ENCODE measurements around the gene RNF145.

Gene RNF145

GRCh38 chr5:159217236-159217635, 7.9 kb upstream of the RNF145 start:
- no peak for DNase-seq (ENCODE audit: low read depth in 2 of 2)

- no peak for DNase-seq (ENCODE audit: low read depth in 2 of 2)
Measured at GRCh38 chr5:159216454-159216853, 7.1 kb upstream of the RNF145 start.

GRCh38 chr5:159215886-159216285, 6.5 kb upstream of the RNF145 start:
- DNase-seq (ENCODE audit: low read depth in 2 of 2) = no peak

- no peak for DNase-seq (ENCODE audit: low read depth in 2 of 2)
Measured at GRCh38 chr5:159214486-159215271, 5.3 kb upstream of the RNF145 start.

- no peak for DNase-seq (ENCODE audit: low read depth in 2 of 2)
Measured at GRCh38 chr5:159212657-159213462, 3.5 kb upstream of the RNF145 start.

GRCh38 chr5:159211729-159212174, 2.4 kb upstream of the RNF145 start:
- no peak for DNase-seq (ENCODE audit: low read depth in 2 of 2)

GRCh38 chr5:159210846-159211245, 1.5 kb upstream of the RNF145 start:
- no peak for DNase-seq (ENCODE audit: low read depth in 2 of 2)

GRCh38 chr5:159210210-159210661, 883 bp upstream of the RNF145 start:
- no peak for DNase-seq (ENCODE audit: low read depth in 2 of 2)

GRCh38 chr5:159208514-159209437, 577 bp downstream of the RNF145 start:
- peak in 1 of 2 donors; percentile 7 for DNase-seq (ENCODE audit: low read depth in 2 of 2)

- peak; percentile 68 to 71 for DNase-seq (ENCODE audit: low read depth in 2 of 2)
Measured at GRCh38 chr5:159207686-159208513, 1.5 kb downstream of the RNF145 start.

GRCh38 chr5:159207222-159207685, 2.1 kb downstream of the RNF145 start:
- DNase-seq (ENCODE audit: low read depth in 2 of 2) = no peak

GRCh38 chr5:159206818-159207217, 2.5 kb downstream of the RNF145 start:
- DNase-seq (ENCODE audit: low read depth in 2 of 2) = no peak

GRCh38 chr5:159206368-159206767, 3.0 kb downstream of the RNF145 start:
- no peak for DNase-seq (ENCODE audit: low read depth in 2 of 2)

- no peak for DNase-seq (ENCODE audit: low read depth in 2 of 2)
Measured at GRCh38 chr5:159203351-159203750, 6.0 kb downstream of the RNF145 start.

GRCh38 chr5:159202151-159202550, 7.2 kb downstream of the RNF145 start:
- no peak for DNase-seq (ENCODE audit: low read depth in 2 of 2)

- no peak for DNase-seq (ENCODE audit: low read depth in 2 of 2)
Measured at GRCh38 chr5:159199780-159200179, 9.6 kb downstream of the RNF145 start.

GRCh38 chr5:159199225-159199624, 10.1 kb downstream of the RNF145 start:
- DNase-seq (ENCODE audit: low read depth in 2 of 2) = no peak

- no peak for DNase-seq (ENCODE audit: low read depth in 2 of 2)
Measured at GRCh38 chr5:159198063-159199036, 11.0 kb downstream of the RNF145 start.

GRCh38 chr5:159195775-159196174, 13.6 kb downstream of the RNF145 start:
- DNase-seq (ENCODE audit: low read depth in 2 of 2) = no peak

- DNase-seq (ENCODE audit: low read depth in 2 of 2) = no peak
Measured at GRCh38 chr5:159190170-159190569, 19.2 kb downstream of the RNF145 start.
